Activated T-cell treated with anti-CD3 and anti-CD28 coated beads for 1 hour (primary cell): ENCODE measurements around the gene EHMT1.
"Not testable (repeated sequence)": the region's sequence is repeated elsewhere in the genome, so short reads cannot be mapped to it uniquely, and the experiment has no call there.

Experiments used
- DNase-seq: peaks from one replicate; pipeline ENCODE4 v3.0.0-alpha.2; 2020; ENCODE audit warnings: low read depth

Gene EHMT1

DNA sequence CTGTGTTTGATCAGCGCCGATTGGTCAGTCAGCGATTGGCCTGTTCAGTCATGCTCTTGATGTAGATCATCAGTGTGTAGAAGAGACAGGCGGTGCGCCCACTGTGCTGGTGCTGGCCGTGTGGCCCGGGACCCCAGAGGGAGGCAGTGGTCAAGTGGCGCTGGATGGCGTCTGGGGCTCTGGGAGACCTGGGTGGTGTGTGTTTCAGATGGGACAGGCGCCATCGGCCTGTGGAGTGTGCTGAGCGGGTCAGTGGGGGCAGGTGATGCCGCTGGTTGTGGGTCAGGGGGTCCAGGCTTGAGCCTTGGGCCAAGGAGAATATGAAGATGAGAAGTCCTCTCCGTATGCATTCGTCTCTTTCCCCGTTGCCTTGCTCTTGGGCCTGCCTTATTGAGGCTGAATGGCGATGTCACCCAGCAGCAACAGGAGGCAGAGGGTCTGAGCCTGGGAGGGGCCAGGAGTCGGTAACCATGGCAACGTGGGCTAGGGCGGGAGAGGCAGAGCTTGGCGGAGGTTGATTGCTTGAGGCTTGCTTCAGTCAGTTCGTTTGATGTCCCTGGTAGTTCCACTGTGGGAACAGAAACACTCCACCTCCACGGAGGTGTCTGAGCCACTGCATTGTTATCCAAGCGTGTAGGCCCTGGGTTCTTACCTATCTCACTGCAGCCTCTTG is 141.0 kb downstream of the EHMT1 start:
- DNase-seq, result no peak

DNA sequence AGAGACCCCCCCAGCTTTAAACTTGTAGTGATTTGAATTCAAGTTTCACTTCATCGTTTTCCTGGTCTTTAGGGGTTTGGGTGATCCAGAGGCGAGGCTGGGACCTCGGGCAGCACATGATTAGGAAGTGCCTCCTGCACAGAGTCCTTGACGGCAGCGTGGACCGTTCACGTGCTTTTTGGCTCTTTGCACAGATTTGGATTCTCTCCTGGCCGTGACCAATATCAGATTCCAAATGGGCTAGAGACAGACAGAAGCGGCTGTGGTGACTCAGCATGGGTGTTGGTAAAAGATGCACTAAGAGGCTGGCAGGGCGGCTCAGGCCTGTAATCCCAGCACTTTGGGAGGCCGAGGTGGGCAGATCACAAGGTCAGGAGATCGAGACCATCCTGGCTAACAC is 141.6 kb downstream of the EHMT1 start:
- DNase-seq, result no peak

DNA sequence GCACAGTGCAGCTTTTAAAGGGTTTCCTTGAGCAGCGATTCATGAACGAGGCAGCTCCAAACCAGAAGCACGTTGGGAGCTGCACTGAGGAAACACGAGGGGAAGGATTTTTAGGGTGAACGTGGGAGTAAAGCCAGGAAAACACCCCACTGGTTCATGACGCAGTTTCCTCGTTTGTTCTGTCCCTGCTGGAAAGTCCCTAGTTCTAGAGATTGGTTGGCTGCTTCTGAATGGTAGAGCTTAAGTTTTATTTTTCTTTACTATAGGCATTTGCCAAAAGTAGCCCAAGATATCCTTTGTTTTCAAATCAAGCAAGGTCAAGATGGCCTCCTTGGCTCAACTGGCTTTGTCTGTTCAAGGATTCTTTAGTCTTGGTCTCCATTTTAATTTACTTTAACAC is 142.2 kb downstream of the EHMT1 start:
- DNase-seq, result no peak

DNA sequence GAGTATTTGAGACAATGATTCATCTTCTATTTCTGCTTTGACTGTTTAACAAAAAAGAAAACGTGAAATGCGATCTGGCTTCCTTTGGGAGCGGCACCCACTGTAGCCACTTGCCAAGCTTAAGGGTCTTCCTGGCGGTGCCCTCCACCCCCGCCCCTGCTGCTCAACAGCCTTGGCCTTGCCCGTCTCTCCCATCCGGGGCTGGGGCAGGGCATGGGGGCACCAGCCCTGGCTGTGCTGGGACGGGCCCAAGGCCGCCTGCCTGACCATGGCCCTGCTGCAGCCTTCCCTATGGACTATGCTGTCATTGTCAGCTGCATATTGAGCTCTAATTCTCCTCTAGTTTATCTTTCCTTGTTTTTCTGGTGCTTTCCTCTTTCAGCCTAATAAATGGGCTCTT is 143.0 kb downstream of the EHMT1 start:
- no peak for DNase-seq

DNA sequence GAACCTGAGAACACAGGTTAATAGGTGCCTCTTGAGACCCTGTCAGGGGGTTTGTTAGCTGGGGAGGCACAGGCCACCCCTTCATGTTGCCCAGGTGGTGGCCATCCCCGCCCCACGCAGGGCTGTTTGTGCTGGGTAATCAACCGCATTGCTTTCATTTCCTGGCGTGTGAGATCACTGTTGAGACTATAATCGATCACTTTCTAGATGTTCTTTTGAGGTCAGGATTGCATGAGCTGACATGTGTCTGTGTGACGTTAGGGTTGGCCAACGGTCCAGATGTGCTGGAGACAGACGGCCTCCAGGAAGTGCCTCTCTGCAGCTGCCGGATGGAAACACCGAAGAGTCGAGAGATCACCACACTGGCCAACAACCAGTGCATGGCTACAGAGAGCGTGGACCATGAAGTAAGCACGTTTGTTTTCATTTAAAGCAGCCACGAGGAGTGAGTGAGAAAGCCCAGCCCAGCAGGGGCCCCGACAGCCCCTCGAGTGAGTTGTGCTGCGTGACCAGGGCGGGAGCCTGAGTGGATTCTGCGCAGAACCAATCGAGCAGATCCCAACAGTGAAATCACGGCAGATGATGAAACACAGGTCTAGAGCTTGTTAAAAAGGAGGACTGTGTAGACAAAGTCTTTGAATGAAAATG is 143.7 kb downstream of the EHMT1 start:
- no peak for DNase-seq

DNA sequence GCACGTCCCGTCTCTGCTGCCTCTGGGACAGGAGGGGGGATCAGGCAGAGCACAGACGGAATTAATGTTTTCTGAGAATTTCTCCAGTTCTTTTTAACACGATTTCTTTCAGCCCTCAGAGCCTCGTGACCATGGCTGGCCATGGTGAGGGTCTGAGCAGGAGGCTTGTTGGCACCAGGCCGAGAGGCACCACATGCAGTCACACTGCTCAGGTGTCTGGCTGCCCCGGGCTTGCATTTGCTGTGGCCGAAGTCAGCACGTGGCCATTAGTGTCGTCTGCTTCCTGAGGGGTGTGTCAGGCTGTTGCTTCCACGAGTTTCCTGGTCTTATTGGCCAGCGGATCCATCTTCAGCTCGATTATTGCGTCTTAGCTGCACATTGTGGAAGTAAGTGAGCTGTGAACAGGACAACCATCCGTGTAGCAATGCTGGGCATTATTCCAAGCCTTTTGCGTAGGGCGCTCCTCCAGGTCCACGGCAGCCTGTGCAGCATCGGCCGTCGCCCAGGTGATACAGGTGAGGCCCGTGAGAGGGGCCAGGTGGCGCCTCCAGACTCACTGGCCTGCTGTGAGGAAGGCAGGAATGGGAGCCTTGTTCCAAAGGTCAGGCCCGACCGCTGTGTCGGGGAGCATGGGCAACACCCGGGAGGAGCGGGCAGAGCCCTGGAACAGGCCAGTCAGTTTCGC is 144.6 kb downstream of the EHMT1 start:
- no peak for DNase-seq

DNA sequence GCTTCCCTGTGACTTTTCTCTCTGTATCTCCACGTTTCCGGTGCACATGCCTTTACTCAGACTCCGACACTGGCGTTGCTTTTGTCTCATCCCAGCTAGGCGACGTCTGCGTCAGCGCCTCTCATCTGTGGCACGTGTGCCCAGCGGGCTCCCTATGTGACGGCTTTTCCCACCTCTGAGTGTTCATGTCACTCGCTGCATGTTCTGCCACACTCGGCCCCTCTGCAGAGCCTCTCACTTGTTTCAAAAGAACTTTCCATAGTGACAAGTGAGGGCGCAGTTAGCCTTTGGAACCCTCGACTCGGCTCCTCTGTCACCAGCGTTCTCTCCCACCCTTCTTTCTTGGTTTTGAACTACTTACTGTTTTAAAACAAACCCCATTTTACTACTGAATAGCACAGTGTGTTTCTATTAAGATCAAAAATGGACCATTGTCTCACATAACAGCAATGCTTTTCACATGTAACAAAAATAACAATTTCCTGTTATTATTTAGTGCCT is 145.4 kb downstream of the EHMT1 start:
- DNase-seq, result no peak

DNA sequence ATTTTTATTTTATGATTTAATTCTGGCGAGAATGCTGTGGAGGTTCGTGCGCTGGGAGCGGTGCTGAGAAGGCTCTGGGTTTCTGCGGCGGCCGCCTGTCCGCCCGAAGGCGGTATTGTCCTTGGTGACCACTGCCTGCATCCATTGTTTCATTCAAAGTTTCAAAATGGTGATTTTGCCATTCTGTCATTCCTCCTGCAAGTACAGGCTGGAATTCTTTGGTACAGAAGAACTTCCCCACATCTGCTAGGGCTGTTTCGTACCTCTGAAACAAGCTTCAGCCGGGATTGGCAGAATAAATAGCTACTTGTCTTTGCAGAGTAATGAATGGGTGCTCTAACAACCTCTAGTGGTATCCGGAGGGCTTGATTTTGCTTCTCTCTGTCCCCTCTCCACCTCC is 146.2 kb downstream of the EHMT1 start:
- DNase-seq, result no peak

DNA sequence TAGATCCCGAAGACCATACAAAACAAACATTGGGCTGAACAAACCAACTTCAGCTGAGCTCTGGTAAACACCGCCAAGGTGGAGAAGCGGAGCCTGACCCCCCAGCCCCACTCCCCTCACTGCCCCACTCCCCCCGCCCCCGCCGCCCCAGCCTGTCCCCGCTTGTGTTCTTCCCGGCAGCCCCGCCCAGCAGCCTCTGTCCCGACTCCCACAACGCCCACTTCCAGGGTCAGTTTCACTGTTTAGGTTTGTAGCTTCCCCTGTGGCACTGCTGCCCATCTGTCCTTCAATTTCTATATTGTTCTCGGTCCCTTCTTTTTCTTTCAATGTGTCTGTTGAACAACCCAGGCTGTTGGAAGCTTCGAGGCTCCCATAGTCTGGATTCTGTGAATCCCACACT is 146.7 kb downstream of the EHMT1 start:
- DNase-seq, result no peak

DNA sequence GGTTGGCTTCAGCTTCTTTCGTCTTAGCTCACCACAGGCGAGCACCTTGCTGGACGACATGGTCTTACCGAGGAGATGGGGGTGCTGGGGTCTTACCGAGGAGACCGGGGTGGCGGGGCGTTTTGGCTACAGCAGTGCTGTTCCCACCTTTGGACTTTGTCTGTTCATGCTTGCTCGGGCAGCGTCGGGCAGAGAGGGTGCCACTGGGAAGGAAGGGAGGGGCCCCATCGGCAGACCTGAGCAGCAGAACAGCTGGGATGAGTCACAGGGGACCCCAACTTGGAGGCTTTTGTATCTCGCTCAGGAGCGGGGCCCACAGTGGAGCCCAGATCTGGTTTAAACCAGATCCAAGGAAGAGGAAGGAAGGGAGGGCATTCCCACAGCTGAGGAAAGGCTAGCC is 152.8 kb downstream of the EHMT1 start:
- DNase-seq, result no peak

DNA sequence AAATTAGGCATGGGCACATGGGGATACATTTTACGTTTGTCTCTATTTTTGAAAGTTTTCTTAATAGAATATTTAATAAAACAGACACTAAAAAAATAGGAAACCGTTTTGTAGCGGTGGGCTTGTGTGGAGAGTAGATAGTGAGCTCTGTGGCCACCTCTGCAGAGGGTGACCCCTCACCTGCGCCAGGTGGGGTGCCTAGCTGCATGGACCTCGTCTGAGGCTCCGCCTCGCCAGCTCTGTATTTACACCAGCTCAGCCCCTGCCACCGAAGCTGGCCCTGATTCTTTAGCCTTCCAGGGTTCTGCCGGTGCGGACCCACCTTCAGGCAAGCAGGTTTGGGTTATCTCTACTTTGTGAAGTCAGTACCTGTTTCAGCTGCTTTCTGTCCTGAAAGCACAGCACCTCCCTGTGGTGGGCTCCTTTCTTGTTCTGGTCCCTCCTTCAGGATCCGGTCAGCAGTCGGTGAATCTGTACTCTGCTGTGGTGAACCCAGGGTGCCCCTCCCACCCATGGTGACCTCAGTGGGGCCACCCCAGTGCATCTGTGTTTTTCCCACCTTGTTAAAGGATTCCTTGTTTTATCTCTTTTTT is 153.6 kb downstream of the EHMT1 start:
- no peak for DNase-seq

DNA sequence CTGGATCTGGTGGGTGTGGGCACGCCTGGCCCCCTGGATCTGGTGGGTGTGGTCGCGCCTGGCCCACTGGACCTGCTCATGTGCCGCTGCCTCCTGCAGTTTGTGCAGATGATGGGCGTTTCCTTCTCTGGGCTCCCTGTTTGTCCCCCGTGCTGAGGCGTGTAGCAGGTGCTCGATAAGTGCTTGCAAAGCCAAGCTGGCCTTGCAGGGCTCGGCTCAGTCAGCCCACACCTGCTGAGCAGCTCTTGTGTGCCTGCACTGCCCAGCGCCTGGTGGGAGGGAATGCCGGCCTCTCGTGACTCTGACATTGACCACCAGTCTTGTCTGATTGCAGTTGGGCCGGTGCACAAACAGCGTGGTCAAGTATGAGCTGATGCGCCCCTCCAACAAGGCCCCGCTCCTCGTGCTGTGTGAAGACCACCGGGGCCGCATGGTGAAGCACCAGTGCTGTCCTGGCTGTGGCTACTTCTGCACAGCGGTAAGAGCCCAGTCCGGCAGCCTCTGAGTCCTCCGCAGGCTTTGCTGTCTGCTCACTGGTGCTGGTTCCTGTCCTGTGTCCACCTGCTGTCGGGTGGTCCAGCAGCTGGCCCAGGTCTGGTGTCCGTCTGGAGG is 156.1 kb downstream of the EHMT1 start:
- DNase-seq, result no peak

DNA sequence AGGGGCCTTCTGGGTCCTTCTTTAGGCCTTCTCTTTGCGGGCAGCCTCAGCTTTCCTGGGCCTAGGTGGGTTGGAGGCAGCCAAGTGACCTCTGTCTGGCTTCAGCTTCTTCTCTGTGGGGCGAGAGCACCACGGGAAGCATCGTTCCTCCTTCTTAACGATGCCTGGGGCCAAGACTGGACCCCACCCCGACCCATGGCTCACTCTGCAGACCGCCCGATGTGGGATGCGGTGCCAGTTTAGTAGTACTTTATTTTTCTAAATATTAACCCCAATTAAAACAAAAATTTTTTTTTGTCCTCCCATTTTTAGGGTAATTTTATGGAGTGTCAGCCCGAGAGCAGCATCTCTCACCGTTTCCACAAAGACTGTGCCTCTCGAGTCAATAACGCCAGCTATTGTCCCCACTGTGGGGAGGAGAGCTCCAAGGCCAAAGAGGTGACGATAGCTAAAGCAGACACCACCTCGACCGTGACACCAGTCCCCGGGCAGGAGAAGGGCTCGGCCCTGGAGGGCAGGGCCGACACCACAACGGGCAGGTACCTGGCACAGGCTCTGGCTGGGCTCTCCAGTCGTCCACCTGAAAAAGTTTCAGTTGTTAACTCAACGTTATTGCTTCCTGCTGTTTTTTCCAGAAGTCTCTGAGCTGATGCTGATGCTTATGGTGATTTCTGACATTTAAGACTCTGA is 157.6 kb downstream of the EHMT1 start:
- no peak for DNase-seq

DNA sequence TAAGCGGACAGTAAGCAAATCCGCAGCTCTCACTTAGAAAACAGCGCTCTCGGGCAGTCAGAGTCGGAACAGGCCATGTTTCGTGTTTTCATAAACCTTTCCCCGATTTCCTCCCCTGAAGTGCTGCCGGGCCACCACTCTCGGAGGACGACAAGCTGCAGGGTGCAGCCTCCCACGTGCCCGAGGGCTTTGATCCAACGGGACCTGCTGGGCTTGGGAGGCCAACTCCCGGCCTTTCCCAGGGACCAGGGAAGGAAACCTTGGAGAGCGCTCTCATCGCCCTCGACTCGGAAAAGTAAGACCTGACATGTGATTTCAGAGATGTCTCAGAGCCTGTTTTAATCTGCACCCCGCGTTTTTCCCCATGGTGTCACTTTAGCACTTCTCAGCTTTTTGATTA is 159.0 kb downstream of the EHMT1 start:
- DNase-seq, result no peak

DNA sequence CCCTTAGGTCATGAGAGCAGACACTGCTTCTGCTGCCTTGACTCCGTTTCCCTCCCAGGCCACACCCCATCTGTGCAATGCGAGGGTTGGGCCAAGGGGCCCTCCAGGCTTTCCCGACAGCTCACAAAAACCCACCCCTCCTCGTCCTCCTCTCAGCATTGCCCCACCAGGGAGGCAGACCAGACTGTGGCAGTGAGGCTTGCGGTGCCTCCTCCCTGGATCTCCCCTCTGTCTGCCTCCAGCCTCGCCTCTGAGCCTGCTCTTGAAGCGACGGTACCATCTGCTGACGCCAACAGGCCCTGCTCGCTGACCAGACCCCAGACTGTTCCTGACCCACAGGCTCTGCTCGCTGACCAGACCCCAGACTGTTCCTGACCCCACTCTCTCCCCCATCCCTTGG is 159.5 kb downstream of the EHMT1 start:
- no peak for DNase-seq

DNA sequence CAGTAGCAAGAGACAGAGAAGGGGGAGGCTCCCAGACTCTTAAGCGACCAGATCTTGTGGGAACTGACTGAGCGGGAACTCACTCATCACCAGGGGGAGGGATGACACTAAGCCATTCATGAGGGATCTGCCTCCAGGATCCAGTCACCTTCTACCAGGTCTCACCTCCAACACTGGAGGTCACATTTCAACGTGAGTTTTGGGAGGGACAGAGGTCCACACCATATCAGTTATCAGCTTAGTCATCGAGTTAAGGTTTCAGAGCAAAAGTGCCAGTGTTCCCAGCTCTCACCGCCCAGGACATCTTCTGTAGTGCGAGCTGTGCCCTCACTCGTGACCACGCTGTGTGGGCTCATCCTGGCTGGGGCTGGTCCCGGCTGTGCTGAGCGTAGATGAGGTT is 160.1 kb downstream of the EHMT1 start:
- no peak for DNase-seq

DNA sequence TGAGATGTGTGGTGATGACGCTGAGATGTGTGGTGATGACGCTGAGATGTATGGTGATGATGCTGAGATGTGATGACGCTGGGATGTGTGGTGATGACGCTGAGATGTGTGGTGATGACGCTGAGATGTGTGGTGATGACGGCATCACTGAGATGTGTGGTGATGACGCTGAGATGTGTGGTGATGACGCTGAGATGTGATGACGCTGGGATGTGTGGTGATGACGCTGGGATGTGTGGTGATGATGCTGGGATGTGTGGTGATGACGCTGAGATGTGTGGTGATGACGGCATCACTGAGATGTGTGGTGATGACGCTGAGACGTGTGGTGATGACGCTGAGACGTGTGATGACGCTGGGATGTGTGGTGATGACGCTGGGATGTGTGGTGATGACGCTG is 161.2 kb downstream of the EHMT1 start:
- not testable (repeated sequence) for DNase-seq

DNA sequence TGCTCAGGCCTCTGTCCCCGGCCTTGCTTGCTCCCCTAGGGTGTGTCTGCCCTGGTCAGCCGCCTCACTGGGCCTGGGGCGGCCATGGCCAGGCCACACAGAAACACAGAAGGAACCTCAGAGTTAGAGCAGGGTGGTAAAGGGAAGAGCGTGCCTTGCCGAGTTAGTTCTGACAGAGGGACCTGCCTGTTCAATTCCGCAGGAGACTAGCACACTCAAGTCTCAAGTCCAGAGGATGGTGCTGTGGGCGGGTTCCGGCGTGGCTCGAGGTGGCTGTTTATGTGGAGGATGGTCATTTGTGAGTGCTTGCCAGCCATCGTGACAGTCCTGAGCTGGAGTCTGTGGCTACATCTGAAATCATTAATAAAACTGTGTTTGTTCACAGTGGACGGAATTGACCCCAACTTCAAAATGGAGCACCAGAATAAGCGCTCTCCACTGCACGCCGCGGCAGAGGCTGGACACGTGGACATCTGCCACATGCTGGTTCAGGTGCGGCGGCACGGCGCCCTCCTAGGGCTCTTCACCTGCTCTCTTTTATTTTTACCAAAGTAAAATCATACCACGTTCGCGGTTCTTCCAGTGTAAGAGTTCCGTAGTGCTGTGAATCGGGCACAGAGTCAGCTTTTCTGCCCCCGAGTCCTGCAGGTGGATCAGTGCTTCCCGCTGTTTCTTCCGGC is 163.2 kb downstream of the EHMT1 start:
- no peak for DNase-seq

DNA sequence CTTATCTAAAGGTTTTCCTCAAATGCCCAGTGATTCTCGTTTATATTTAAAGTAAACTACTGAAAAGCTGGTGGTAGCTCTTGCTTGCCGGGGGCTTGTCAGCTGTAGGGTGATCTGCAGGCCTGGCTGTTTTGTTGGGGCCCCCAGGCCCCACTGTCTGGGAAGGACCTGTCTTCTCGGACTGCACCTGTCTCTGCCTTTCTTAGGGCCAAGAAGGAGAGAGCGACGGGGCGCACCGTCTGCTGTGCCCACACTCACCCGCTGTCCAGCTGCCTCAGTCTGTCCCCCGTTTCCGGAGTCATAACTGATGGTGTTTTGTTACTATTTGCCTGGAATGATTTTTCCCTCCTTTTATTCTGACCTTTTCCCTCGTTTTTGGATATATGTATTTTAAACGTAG is 164.7 kb downstream of the EHMT1 start:
- DNase-seq, result no peak

DNA sequence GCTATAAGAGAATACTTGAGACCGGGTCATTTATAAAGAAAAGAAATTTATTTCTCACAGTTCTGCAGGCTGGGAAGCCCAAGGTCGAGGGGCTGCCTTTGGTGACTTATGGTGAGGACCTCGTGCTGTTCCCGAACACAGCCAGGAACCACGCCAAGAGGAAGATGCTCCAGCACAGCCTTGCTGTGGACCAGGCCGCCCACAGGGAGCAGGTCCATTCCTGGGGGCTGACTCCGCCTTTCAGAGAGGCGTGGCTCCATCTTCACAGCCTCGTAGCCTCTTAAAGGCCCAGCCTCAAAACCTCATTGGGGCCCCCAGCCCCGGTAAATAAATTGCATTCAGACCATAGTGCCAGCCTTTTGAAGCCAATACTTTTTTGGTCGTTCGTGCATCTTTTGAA is 165.2 kb downstream of the EHMT1 start:
- no peak for DNase-seq
